Renal pelvis (tissue), 4 donors: ENCODE data around the gene MYO1F. TPM values are rescaled to one million over a fixed set of nuclear protein-coding genes. Genes with fewer than 3 reads are reported as not detected.
A peak's percentile ranks its signal among the peaks of the same experiment; 100 is the strongest.
"Not testable (repeated sequence)": the region's sequence is repeated elsewhere in the genome, so short reads cannot be mapped to it uniquely, and the experiment has no call there.

Source experiments
- DNase-seq: peaks from one replicate; pipeline ENCODE4 v3.0.0-alpha.2; 2013
- polyA plus RNA-seq, 3 donors: library from polyadenylated mRNA; unstranded; fragments of 120-200 nt; gene quantifications; one replicate each; pipeline ENCODE4 v1.2.1, GENCODE V29; 2013; ENCODE audit not compliant: insufficient read length in 3 of 3

MYO1F gene
- polyA plus RNA-seq, 3 donors: 5.7 to 12.7 (median 12.0) TPM

- no peak for DNase-seq
Measured at GRCh38 chr19:8518536-8518935, 58.7 kb downstream of the MYO1F start.

GRCh38 chr19:8517551-8518442 lies 59.4 kb downstream of the MYO1F start:
- DNase-seq: no peak

- no peak for DNase-seq
Measured at GRCh38 chr19:8515317-8515716, 61.9 kb downstream of the MYO1F start.

- DNase-seq: not testable (repeated sequence)
Measured at GRCh38 chr19:8514505-8515009, 62.7 kb downstream of the MYO1F start.

- DNase-seq: peak; percentile 93
Measured at GRCh38 chr19:8513687-8514504, 63.3 kb downstream of the MYO1F start, which contains the start of gene ZNF414. Gene ZNF414, minus strand, starts transcription at chr19:8514167. Its CDS starts 121 bp downstream, at chr19:8514046.

- no peak for DNase-seq
Measured at GRCh38 chr19:8513036-8513686, 64.1 kb downstream of the MYO1F start.

- no peak for DNase-seq
Measured at GRCh38 chr19:8512115-8512967, 64.9 kb downstream of the MYO1F start.

- DNase-seq: no peak
Measured at GRCh38 chr19:8511573-8512101, 65.6 kb downstream of the MYO1F start.

GRCh38 chr19:8510589-8511115 lies 66.6 kb downstream of the MYO1F start:
- no peak for DNase-seq

- no peak for DNase-seq
Measured at GRCh38 chr19:8506402-8506957, 70.8 kb downstream of the MYO1F start.

GRCh38 chr19:8505680-8506401 lies 71.4 kb downstream of the MYO1F start:
- peak; percentile 84 for DNase-seq

- no peak for DNase-seq
Measured at GRCh38 chr19:8504919-8505318, 72.3 kb downstream of the MYO1F start.

GRCh38 chr19:8504171-8504570 lies 73.1 kb downstream of the MYO1F start:
- DNase-seq: no peak

GRCh38 chr19:8503510-8503909 lies 73.7 kb downstream of the MYO1F start:
- no peak for DNase-seq

GRCh38 chr19:8501981-8502380 lies 75.3 kb downstream of the MYO1F start:
- no peak for DNase-seq

- DNase-seq: no peak
Measured at GRCh38 chr19:8501516-8501915, 75.7 kb downstream of the MYO1F start.

- no peak for DNase-seq
Measured at GRCh38 chr19:8500158-8500557, 77.1 kb downstream of the MYO1F start.

- DNase-seq: no peak
Measured at GRCh38 chr19:8499048-8499833, 78.0 kb downstream of the MYO1F start.

- DNase-seq: no peak
Measured at GRCh38 chr19:8498295-8498694, 78.9 kb downstream of the MYO1F start.
